ELF-1 (cell line): ENCODE data around the gene TLR1.
A peak's percentile ranks its signal among the peaks of the same experiment; 100 is the strongest.
"Not testable (repeated sequence)": the region's sequence is repeated elsewhere in the genome, so short reads cannot be mapped to it uniquely, and the experiment has no call there.

Experiments used
- DNase-seq: peaks from one replicate; pipeline ENCODE4 v3.0.0-alpha.2; 2016; ENCODE audit warnings: low read depth, low spot score

The TLR1 gene

DNA sequence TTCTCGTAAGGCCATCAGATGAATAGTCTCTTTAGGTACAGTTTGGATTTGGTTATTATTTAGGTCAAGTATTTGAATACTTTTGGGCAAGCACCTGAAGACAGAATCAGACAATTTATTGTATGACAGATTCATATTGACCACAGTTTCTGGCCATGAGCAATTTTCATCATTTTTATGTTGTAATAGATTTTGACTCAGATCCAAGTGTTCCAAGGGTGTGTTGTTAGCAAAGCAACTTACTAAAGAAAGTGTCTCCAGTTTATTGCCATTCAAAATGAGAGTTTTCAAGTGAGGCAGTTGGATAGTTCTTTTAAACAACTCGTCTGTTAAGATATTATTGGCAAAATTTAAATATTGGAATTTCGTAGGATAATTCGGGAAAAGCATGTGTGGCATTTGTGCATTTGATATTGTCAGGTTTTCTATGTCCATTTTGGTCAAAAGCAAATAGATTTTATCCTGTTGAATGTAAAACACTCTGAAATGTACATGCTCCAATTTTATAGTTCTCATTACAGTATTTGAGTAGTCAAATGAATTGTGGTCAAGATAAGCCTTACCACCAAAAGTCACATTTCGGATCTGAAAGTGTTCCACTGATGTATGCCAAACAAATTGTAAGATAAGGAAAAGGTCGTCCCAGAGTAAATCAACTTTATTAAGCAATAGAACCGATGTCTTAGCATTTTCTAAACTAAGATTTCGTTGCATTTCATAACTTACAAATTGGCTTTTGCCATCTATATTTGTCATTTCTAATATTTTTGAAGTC, 30.2 kb downstream of the TLR1 start:
- no peak for DNase-seq

DNA sequence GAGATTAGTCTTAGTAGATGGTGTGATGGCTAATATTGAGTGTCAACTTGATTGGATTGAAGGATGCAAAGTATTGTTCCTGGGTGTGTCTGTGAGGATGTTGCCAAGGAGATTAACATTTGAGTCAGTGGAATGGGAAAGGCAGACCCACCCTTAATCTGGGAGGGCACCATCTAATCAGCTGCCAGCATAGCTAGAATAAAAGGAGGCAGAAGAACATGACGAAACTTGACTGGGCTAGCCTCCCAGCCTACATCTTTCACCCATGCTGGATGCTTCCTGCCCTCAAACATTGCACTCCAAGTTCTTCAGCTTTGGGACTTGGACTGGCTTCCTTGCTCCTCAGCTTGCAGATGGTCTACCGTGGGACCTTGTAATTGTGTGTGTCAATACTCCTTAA, 34.3 kb downstream of the TLR1 start:
- DNase-seq: not testable (repeated sequence)

DNA sequence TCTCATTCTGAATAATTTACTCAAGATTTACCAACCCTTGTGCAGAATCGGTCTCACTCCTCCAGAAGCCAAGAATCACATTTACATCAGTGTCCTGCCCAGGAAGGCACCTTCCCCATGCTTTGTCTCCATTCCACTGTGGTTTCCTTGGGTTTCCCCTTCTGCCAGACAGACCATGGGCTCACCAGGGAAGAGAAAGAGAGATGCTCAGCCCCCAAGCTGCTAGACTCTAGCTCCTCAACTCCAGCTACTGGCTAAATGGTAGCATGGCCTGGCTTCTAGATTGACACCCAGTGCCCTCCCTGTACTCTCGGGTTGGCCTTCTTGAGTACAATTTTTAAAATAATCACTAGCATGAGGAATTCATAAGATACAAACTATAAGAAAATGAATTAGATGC, 34.7 kb downstream of the TLR1 start:
- DNase-seq: no peak

DNA sequence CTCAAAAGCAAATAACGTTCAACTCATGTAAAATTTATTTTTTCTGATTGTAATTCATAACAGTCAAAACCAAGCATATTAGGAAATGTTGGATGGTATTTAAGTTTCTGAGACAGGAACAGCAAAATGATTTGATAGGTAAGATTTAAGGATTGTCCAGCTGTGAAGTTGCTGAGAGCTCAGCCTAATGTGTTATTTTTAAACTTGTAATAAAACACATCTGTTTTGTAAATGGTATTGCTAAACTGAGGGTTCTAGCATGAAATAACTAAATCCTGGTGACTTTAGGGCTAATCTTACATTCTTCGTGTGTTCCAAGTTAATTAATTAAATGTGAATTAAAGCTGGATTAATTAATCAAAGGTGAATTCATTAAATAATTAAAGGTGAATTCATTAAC, 35.1 kb downstream of the TLR1 start:
- DNase-seq: no peak

DNA sequence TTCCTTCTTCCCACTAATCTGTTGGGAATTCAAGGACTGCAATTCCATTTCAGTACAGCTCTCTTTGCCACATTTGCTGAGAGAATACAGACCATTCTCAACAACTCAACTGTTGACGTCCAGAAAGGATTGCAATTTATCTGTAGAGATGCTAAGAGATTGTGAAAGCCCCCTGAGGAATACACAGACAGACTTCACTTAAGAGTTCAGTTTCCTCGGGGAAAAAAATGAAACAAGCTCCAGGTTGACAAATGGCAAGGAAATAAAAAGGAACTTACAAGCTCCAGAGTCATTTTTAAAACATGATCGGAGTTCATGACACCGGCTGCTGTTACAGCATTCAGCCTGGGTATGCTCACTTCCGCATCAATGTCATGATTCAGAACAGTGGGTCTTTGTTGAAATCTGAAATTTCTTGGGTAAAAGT, 35.6 kb downstream of the TLR1 start:
- no peak for DNase-seq

GRCh38 chr4:38766940-38767339, 37.7 kb downstream of the TLR1 start:
- not testable (repeated sequence) for DNase-seq

GRCh38 chr4:38765382-38765781, 39.2 kb downstream of the TLR1 start:
- no peak for DNase-seq

GRCh38 chr4:38764277-38764676, 40.3 kb downstream of the TLR1 start:
- no peak for DNase-seq

- DNase-seq: no peak
These were observed 42.0 kb downstream of the TLR1 start for GRCh38 chr4:38762560-38762959.

GRCh38 chr4:38759790-38760122, 44.8 kb downstream of the TLR1 start:
- DNase-seq: no peak

- DNase-seq: peak; percentile 72
These were observed 45.3 kb downstream of the TLR1 start for GRCh38 chr4:38759113-38759789.

DNA sequence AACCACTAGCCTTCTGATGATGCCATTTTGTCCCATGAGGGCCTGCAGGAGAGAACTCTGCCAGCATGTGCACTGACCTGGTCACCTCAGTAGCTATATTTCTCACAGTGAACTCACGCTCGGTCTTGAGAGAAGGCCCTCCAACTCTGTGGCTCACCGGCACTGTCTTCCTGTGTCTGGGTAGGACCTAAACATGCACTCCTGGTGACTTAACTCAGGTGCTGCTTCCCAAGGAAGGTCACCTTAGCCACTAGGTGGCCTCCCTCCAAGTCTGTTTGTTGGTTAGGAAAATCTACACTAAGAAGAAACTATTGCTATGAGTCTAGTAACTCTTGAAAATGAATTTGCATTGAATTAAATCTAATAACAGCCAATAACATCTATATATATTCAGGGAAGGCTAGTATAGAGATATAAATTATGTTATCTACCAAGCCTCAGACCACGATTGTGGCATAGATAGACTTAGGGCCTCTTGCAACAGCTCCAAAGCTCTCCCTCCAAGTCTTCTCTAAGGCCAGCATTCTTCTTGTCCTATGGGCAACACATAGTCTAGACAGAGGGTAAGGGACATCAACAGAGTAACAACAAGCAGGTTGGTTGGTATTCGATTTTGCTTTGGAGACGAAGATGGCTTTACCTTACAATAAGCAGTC, 46.5 kb downstream of the TLR1 start:
- peak; percentile 41 for DNase-seq

DNA sequence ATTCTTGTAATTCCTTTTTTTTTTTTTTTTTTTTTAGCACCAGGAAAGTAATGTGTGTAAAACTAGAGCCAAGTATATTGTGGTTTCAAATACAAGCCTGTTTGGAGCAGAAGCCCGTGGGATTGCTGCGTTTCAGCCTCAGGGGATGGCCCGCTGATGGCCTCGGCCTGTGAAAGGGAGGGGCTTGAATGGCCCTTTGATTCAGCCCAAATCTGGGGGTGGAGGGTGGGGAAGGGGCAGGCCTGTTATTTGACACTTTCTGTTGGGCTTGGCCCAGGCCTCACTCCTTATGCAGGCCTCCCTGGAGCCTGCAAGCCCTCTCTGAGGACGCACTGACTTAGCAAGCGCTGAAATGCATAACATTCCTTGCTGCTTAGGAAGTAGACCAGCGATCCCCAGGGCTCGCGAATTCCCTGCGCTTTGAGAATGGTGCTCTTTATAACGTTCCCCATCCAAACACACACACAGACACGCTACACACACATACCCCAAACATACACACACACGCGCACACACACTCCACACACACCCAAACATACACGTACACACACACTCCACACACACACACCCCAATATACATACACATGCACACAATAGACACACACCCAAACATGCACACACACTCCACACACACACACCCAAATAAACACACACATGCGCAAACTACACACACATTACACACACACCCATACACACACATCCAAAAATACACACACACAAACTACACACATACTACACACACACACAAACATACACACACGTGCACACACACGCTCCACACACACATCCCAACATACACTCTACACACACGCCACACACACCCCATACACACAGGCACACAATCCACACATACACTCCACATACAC, 51.4 kb downstream of the TLR1 start:
- DNase-seq: peak; percentile 99

GRCh38 chr4:38752372-38752940, 52.1 kb downstream of the TLR1 start:
- peak; percentile 21 for DNase-seq

- DNase-seq: peak; percentile 58
These were observed 53.1 kb downstream of the TLR1 start for GRCh38 chr4:38751341-38752010.

DNA sequence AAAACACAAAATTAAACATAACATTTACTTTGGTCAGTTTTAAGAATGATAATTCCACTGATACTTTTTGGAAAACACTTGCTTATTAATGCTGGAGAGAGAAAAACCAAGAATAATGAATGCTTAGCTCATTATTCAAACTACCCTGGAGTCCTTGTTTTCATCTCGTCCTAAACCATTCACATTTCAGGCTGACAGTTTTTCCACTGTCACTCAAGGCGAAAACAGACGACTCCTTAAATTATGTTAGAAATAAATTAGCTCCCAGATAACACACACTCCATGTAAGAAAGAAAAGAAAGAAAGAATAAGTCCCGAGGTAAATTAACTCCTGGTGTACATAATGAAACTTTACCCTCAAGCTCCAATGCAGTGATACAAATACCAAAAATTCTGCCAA, 55.3 kb downstream of the TLR1 start:
- no peak for DNase-seq

- no peak for DNase-seq
These were observed 57.0 kb downstream of the TLR1 start for GRCh38 chr4:38747629-38748028.
